ENCODE data around the gene ABCC3.

ABCC3 gene

DNA sequence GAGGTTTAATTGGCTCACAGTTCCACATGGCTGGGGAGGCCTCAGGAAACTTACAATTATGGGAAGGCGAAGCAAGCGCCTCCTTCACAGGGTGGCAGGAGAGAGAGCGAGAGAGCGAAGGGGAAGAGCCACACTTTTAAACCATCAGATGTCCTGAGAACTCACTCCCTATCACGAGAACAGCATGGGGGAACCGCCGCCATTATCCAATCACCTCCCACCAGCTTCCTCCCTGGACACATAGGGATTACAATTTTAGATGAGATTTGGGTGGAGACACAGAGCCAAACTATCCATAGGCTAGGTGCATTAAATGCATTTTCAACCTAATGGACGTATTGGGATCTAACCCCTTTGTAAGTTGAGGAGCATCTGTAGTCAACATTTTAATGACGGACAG, 78.0 kb downstream of the ABCC3 start:
- Histone ChIP-seq H3K4me3 (ENCODE audit: low read depth, low read length) (no peak overlapping the region), H3K27me3 (ENCODE audit: insufficient read depth, low read depth, severe bottlenecking) (no peaks in the 10 kb centered on the region), H3K27ac (no peak overlapping the region), H3K9me3 (ENCODE audit: severe bottlenecking) (no peaks in the 10 kb centered on the region), H3K36me3 (no peaks in the 10 kb centered on the region)
- DNase-seq: no peak
- TF ChIP-seq, protein P1, sequence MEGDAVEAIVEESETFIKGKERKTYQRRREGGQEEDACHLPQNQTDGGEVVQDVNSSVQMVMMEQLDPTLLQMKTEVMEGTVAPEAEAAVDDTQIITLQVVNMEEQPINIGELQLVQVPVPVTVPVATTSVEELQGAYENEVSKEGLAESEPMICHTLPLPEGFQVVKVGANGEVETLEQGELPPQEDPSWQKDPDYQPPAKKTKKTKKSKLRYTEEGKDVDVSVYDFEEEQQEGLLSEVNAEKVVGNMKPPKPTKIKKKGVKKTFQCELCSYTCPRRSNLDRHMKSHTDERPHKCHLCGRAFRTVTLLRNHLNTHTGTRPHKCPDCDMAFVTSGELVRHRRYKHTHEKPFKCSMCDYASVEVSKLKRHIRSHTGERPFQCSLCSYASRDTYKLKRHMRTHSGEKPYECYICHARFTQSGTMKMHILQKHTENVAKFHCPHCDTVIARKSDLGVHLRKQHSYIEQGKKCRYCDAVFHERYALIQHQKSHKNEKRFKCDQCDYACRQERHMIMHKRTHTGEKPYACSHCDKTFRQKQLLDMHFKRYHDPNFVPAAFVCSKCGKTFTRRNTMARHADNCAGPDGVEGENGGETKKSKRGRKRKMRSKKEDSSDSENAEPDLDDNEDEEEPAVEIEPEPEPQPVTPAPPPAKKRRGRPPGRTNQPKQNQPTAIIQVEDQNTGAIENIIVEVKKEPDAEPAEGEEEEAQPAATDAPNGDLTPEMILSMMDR (IDR thresholded peaks at IDR 0.05; ENCODE audit: low read depth, low read length): no peak

DNA sequence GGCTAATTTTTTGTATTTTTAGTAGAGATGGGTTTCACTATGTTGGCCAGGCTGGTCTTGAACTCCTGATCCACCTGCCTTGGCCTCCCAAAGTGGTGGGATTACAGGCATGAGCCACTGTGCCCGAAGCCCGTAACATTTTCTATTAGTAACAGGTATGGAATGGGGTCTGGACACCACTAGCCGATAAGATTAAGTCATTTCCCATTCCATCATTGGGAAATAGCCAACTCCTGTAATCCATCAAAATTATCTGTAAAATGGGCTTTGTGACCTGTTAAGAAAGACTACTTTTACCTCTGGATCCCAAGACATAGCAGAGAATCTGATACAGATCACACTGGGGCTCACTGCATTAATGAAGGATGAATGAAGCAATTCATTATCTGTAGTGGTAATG, 80.8 kb downstream of the ABCC3 start:
- Histone ChIP-seq H3K36me3 (peaks cover 10% of the 10 kb centered on the region), H3K9me3 (ENCODE audit: severe bottlenecking) (no peaks in the 10 kb centered on the region), H3K4me3 (ENCODE audit: low read depth, low read length) (no peak overlapping the region), H3K27ac (no peak overlapping the region), H3K27me3 (ENCODE audit: insufficient read depth, low read depth, severe bottlenecking) (no peaks in the 10 kb centered on the region)
- TF ChIP-seq, protein P1 (IDR thresholded peaks at IDR 0.05; ENCODE audit: low read depth, low read length): no peak
- no peak for DNase-seq

DNA sequence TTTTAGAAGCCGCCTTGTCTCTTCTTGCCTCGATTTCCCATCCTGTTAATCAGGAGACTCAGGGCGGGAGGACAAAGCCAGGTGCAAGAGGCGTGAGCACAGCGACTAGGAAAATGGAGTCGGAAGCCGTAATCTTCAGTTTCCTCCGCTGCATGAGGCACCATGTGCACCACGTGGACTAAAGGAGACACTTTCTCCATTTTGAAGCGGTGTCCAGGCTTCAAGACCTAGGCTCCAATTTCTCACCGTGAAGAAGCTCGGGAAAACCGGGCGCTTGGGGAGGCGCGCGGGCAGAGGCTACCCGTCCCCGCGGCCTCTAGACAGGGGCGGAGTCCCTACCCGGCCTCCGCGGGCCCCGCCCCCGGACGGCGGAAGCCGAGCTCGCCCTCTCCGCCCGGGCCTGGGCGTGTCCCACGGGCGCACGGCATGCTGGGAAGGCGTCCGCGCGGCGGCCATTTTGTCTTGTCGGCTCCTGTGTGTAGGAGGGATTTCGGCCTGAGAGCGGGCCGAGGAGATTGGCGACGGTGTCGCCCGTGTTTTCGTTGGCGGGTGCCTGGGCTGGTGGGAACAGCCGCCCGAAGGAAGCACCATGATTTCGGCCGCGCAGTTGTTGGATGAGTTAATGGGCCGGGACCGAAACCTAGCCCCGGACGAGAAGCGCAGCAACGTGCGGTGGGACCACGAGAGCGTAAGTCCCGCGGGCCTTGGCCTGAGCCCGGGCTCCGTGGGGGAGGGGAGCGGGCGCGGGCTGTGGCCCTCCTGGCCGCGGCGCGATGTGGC, 84.7 kb downstream of the ABCC3 start, which contains the start of gene LUC7L3:
Gene LUC7L3, plus strand, starts transcription at position 460 of the 780 bp plus-strand sequence. Its CDS starts 130 bp downstream, at position 590.
- H3K9me3 ChIP-seq (ENCODE audit: severe bottlenecking): no peaks in the 10 kb centered on the region
- peaks cover 35% of the 10 kb centered on the region for H3K36me3 ChIP-seq
- H3K4me3 ChIP-seq (ENCODE audit: low read depth, low read length): peak within 1 kb of the TSS; percentile 99
- H3K27me3 ChIP-seq (ENCODE audit: insufficient read depth, low read depth, severe bottlenecking): no peaks in the 10 kb centered on the region
- DNase-seq: peak; percentile 97
- peak within 1 kb of the TSS; percentile 98 for H3K27ac ChIP-seq
- TF ChIP-seq, protein P1 (IDR thresholded peaks at IDR 0.05; ENCODE audit: low read depth, low read length): no peak

- no peaks in the 10 kb centered on the region for H3K9me3 ChIP-seq (ENCODE audit: severe bottlenecking)
- H3K36me3 ChIP-seq: peaks cover 40% of the 10 kb centered on the region
- H3K27me3 ChIP-seq (ENCODE audit: insufficient read depth, low read depth, severe bottlenecking): no peaks in the 10 kb centered on the region
- TF ChIP-seq, protein P1 (IDR thresholded peaks at IDR 0.05; ENCODE audit: low read depth, low read length): no peak
- DNase-seq: no peak
- H3K4me3 ChIP-seq (ENCODE audit: low read depth, low read length): peak overlapping the region; percentile 99
- peak overlapping the region; percentile 98 for H3K27ac ChIP-seq
Measured at GRCh38 chr17:50719924-50720794, 85.5 kb downstream of the ABCC3 start.

GRCh38 chr17:50721194-50722010, 86.7 kb downstream of the ABCC3 start:
- TF ChIP-seq, protein P1 (IDR thresholded peaks at IDR 0.05; ENCODE audit: low read depth, low read length): no peak
- Histone ChIP-seq H3K9me3 (ENCODE audit: severe bottlenecking) (no peaks in the 10 kb centered on the region), H3K4me3 (ENCODE audit: low read depth, low read length) (peak overlapping the region; percentile 99), H3K27ac (peak overlapping the region; percentile 17; the same call in 1 of the 2 replicates), H3K36me3 (peaks cover 43% of the 10 kb centered on the region), H3K27me3 (ENCODE audit: insufficient read depth, low read depth, severe bottlenecking) (no peaks in the 10 kb centered on the region)
- DNase-seq: no peak
